Measurements from ENCODE around the gene TAOK2.

DNA sequence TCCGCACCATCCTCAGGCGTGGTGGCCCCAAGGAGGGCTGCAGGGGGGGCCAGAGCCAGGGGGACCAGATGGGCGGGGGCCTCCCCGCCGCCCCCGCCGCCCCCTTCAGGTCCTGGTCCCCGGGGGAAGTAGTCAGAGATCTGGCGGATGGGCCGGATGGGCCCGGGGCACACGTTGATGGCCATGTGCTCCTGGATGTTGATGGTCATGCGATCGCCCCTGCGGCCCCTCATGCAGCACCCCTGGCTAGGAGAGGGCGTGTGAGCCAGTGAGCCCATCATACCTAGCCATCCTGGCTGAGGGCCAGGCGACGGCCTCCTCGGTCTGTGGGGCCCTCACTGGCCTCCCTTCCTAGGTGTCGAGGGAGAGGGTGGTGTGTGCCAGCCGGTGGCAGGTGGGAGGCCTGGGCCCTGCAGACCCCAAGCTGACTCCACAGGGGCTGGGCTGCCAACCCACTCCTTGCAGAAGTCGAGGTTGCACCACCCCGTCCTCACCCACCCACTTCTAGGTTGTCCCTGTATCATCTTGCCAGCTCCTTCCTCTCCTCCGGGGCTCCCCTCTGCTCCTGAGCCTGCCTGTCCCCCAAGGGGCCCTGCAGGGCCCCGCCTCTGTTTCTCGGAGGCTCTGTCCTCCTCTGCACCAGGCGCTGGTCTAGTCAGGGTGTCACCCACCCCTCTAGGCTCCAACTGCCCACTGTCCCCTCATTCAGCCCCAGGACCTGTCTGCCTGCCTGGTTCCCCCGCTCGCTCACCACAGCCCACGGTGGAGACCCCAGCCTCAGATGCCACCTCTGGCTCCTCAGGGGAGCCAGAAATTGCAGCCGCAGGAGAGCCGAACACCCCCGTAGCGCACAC, 36.5 kb downstream of the TAOK2 start:
- TF ChIP-seq, protein P1, sequence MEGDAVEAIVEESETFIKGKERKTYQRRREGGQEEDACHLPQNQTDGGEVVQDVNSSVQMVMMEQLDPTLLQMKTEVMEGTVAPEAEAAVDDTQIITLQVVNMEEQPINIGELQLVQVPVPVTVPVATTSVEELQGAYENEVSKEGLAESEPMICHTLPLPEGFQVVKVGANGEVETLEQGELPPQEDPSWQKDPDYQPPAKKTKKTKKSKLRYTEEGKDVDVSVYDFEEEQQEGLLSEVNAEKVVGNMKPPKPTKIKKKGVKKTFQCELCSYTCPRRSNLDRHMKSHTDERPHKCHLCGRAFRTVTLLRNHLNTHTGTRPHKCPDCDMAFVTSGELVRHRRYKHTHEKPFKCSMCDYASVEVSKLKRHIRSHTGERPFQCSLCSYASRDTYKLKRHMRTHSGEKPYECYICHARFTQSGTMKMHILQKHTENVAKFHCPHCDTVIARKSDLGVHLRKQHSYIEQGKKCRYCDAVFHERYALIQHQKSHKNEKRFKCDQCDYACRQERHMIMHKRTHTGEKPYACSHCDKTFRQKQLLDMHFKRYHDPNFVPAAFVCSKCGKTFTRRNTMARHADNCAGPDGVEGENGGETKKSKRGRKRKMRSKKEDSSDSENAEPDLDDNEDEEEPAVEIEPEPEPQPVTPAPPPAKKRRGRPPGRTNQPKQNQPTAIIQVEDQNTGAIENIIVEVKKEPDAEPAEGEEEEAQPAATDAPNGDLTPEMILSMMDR (IDR thresholded peaks at IDR 0.05), result no peak
- TF ChIP-seq POLR2A (IDR thresholded peaks at IDR 0.05) (no peak), POLR2AphosphoS5 (IDR thresholded peaks at IDR 0.05) (no peak), EP300 (IDR thresholded peaks at IDR 0.05) (no peak)

Measured in gastroesophageal sphincter (tissue), 3 donors.